Coronary artery (tissue), 2 donors: ENCODE measurements around the gene RADIL.

Experiments
- DNase-seq: peaks from one replicate; pipeline ENCODE4 v3.0.0-alpha.2; 2017; ENCODE audit warnings: low spot score
- H3K27ac ChIP-seq, 2 donors: fragments of 200-600 bp; sonication (generic); one replicate each; pipeline ENCODE4 v1.5.1; 2016 to 2019
- H3K4me3 ChIP-seq: fragments of 200-600 bp; sonication (generic); 2 replicates; pipeline ENCODE4 v1.5.1; 2016; ENCODE audit warnings: mild to moderate bottlenecking, moderate library complexity
- CTCF ChIP-seq: fragments of 200-600 bp; sonication (generic); IDR thresholded peaks from one replicate; pipeline ENCODE4 v1.5.1; 2019; ENCODE audit warnings: antibody characterized with exemption

RADIL gene

GRCh38 chr7:4883372-4884144 is at the start of gene RADIL:
Gene RADIL (minus strand): TSS chr7:4883716. CDS start chr7:4878139, 5,577 bp downstream.
- Histone ChIP-seq H3K27ac (peak within 1 kb of the TSS; percentile 67 to 93), H3K4me3 (peak within 1 kb of the TSS; percentile 97)
- TF ChIP-seq CTCF: peak; percentile 94
- peak; percentile 94 for DNase-seq

- no peak for DNase-seq
- Histone ChIP-seq H3K4me3 (no peak overlapping the region), H3K27ac (no peak overlapping the region)
- no peak for TF ChIP-seq CTCF
These were observed 48.4 kb upstream of the RADIL start for GRCh38 chr7:4931943-4932342.

GRCh38 chr7:4929005-4929404 is 45.5 kb upstream of the RADIL start:
- no peak for DNase-seq
- H3K27ac ChIP-seq: no peak overlapping the region
- no peak overlapping the region for H3K4me3 ChIP-seq
- TF ChIP-seq CTCF: no peak

- no peak for DNase-seq
- H3K4me3 ChIP-seq: no peak overlapping the region
- no peak for TF ChIP-seq CTCF
- H3K27ac ChIP-seq: no peak overlapping the region
These were observed 44.9 kb upstream of the RADIL start for GRCh38 chr7:4928445-4928844.

- Histone ChIP-seq H3K27ac (no peak overlapping the region), H3K4me3 (no peak overlapping the region)
- DNase-seq: no peak
- no peak for TF ChIP-seq CTCF
These were observed 36.7 kb upstream of the RADIL start for GRCh38 chr7:4919969-4920766.

GRCh38 chr7:4916113-4916512 is 32.6 kb upstream of the RADIL start:
- no peak for TF ChIP-seq CTCF
- Histone ChIP-seq H3K27ac (no peak overlapping the region), H3K4me3 (no peak overlapping the region)
- no peak for DNase-seq
